Upper lobe of left lung (tissue), 6 donors: Measurements from ENCODE around the gene KIF13A. TPM values are rescaled to one million over a fixed set of nuclear protein-coding genes. Genes with fewer than 3 reads are reported as not detected.

Source experiments
- ATAC-seq, 2 donors: fragments of 200-7000 bp; cut with Tn5 transposase; one replicate each; pipeline ENCODE4 v1.9.1; 2022; ENCODE audit warnings: mild to moderate bottlenecking in 2 of 2, moderate library complexity in 2 of 2; ENCODE audit not compliant: low FRiP score in 2 of 2
- DNase-seq, 2 donors: peaks; one replicate each; pipeline ENCODE4 v3.0.0-alpha.2; 2019 to 2020
- H3K27ac ChIP-seq, 4 donors: fragments of 200-600 bp; sonication (generic); one replicate each; pipeline ENCODE4 v1.5.1; 2016 to 2019
- H3K27me3 ChIP-seq, 4 donors: fragments of 200-600 bp; sonication (generic); one replicate each; pipeline ENCODE4 v1.5.1; 2017 to 2019
- H3K36me3 ChIP-seq, 4 donors: fragments of 200-600 bp; sonication (generic); one replicate each; pipeline ENCODE4 v1.5.1; 2016 to 2019
- H3K4me1 ChIP-seq, 4 donors: fragments of 200-600 bp; sonication (generic); one replicate each; pipeline ENCODE4 v1.5.1; 2018 to 2019
- H3K4me3 ChIP-seq, 4 donors: fragments of 200-600 bp; sonication (generic); one replicate each; pipeline ENCODE4 v1.5.1; 2017 to 2019; ENCODE audit warnings: mild to moderate bottlenecking in 2 of 4, moderate library complexity in 1 of 4
- H3K9me3 ChIP-seq, 4 donors: fragments of 200-600 bp; sonication (generic); one replicate each; pipeline ENCODE4 v1.5.1; 2018 to 2019
- EP300 ChIP-seq, 4 donors: sonication (generic); formaldehyde crosslinking; IDR thresholded peaks; one replicate each; pipeline ENCODE4 v1.5.1; 2017; ENCODE audit warnings: antibody characterized with exemption in 4 of 4, control low read depth in 2 of 4
- POLR2A ChIP-seq, 4 donors: fragments of 450-650 bp; IDR thresholded peaks; one replicate each; pipeline ENCODE4 v1.5.1; 2016 to 2017; ENCODE audit warnings: antibody characterized with exemption in 4 of 4, mild to moderate bottlenecking in 2 of 4
- POLR2AphosphoS5 ChIP-seq, 2 donors: sonication (generic); formaldehyde crosslinking; IDR thresholded peaks; one replicate each; pipeline ENCODE4 v1.5.1; 2017; ENCODE audit warnings: antibody characterized with exemption in 2 of 2
- WGBS, 2 donors: methylation state at CpG; one replicate each; pipeline ENCODE4 v1.1.5; 2017 to 2018; 5-methylcytosine and 5-hydroxymethylcytosine counted together
- small RNA-seq, 4 donors: library from RNA; depleted of rRNA; stranded (forward); fragments of <200 nt; gene quantifications; one replicate each; pipeline ENCODE3, GENCODE V24; 2016
- total RNA-seq, 6 donors: library from RNA; depleted of rRNA in 4 of 6; stranded (reverse); fragments of >200 nt in 4 of 6; gene quantifications; one replicate each; pipeline versions ENCODE4 v1.1.0 to v1.2.1, GENCODE V29; 2016 to 2021
- TF ChIP-seq, protein P1 (sequence below), 6 experiments: fragments of 450-650 bp in 4 of 6; fragments of 200-600 bp in 2 of 6; sonication (generic) in 2 of 6; IDR thresholded peaks; one replicate each; pipeline ENCODE4 v1.5.1; 2016 to 2019; ENCODE audit warnings: antibody characterized with exemption in 6 of 6
- donor health status: DM: no; HTN: no; CAD: no; lungs with moderate emphysema.
- donor health status: DM: no; HTN: yes; CAD: no; lungs with severe emphysema.

The KIF13A gene
- total RNA-seq, 6 donors from 2014 or later: 35.8 to 59.9 (median 49.0) TPM

DNA sequence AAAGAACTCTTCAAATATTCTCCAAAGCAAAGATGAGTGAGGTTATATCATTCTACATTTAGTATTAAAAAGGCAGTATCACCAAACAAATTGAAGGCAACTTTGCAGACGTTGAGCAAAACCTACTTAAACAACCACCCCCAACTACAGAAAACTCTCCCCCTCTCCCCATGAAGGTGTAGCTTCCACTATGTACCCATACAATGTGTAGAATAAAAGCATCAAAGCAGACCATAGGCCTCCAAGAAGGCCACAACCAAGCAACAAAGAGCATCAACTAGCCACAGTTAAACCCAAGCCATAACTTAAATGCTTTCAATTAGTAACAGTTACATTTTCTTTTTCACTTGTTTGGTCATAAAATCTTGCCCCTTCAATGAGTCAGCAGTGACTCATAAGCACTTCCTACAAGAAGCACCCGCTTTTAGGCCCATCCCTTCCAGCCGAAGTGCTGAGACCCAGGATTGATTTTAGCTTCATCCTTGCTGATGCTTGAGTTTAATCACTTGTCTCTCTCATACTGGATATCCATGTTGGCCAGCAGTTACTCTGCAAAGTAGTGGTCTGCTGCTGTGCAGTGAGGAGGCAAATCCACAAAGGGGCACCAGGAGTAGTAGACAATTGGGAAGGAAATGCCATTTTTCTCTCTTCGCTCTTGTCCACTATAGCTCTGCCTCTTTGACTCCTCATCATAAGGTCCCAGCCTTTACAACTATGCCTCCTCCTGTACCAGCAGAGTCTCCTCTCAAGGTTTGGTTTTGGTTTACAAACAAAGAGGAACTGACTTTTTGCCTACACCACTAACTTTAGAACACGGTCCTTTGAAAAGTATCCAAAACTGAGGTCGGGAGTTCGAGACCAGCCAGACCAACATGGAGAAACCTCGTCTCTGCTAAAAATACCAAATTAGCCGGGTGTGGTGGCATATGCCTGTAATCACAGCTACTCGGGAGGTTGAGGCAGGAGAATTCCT is 272.3 kb downstream of the KIF13A start:
- peak in 1 of 2 donors; percentile 81 for ATAC-seq
- Histone ChIP-seq H3K27me3 (no peaks in the 10 kb centered on the region), H3K4me3 (no peak overlapping the region), H3K4me1 (peaks cover 0 to 5% (median 0%) of the 10 kb centered on the region in 4 donors), H3K36me3 (no peaks in the 10 kb centered on the region), H3K27ac (no peak overlapping the region), H3K9me3 (no peaks in the 10 kb centered on the region)
- TF ChIP-seq POLR2A (IDR thresholded peaks at IDR 0.05) (no peak), POLR2AphosphoS5 (IDR thresholded peaks at IDR 0.05) (no peak)
- DNase-seq: peak in 1 of 2 donors; percentile 42
- 65 to 67% methylated on average over 10 of the region's 10 CpGs for WGBS, 2 donors

DNA sequence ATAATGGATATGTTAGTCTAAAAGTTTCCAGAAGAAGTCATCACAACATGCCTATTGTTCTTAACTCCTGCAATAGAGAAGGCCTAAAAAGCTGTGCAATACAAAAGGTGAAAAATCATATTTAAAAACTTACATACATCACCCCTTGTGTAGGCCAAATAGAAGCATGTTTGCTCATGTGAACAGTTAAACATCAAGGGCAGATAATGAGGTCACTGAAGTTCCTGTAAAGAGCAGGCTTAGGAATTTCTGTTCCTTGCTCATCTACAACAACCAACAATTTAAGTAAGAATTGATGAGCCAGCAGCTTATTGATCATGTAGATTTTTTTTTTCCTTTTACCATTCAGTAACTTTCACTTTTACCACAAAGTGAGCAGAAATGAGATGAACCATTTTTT is 273.3 kb downstream of the KIF13A start:
- no peak for DNase-seq
- Histone ChIP-seq H3K4me1 (peaks cover 0 to 5% (median 0%) of the 10 kb centered on the region in 4 donors), H3K27ac (no peak overlapping the region), H3K9me3 (no peaks in the 10 kb centered on the region), H3K36me3 (no peaks in the 10 kb centered on the region), H3K27me3 (no peaks in the 10 kb centered on the region), H3K4me3 (no peak overlapping the region)
- TF ChIP-seq POLR2AphosphoS5 (IDR thresholded peaks at IDR 0.05) (no peak), EP300 (IDR thresholded peaks at IDR 0.05) (no peak), POLR2A (IDR thresholded peaks at IDR 0.05) (no peak)
- TF ChIP-seq, protein P1, sequence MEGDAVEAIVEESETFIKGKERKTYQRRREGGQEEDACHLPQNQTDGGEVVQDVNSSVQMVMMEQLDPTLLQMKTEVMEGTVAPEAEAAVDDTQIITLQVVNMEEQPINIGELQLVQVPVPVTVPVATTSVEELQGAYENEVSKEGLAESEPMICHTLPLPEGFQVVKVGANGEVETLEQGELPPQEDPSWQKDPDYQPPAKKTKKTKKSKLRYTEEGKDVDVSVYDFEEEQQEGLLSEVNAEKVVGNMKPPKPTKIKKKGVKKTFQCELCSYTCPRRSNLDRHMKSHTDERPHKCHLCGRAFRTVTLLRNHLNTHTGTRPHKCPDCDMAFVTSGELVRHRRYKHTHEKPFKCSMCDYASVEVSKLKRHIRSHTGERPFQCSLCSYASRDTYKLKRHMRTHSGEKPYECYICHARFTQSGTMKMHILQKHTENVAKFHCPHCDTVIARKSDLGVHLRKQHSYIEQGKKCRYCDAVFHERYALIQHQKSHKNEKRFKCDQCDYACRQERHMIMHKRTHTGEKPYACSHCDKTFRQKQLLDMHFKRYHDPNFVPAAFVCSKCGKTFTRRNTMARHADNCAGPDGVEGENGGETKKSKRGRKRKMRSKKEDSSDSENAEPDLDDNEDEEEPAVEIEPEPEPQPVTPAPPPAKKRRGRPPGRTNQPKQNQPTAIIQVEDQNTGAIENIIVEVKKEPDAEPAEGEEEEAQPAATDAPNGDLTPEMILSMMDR (IDR thresholded peaks at IDR 0.05): no peak
- no peak for ATAC-seq

DNA sequence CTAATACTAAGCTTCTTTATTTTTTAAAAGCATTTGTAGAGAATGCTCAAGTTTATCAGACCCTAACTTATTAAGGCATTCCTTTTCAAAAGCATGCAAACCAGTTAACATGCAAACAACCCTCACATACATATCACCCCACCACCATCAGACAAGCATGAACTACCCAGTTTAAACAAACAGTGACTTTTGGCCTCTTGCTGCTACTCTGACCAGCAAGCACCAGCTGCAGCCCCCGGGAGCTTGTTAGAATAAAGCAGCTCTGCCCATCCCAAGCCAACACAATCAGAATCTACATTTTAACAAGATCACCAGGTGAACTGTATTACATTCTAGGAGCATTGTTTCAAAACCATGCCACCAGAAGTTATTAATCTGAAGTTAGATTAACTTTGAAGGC is 274.9 kb downstream of the KIF13A start:
- no peak for ATAC-seq
- peaks cover 0 to 5% (median under 1%) of the 10 kb centered on the region in 4 donors for H3K4me1 ChIP-seq
- no peaks in the 10 kb centered on the region for H3K9me3 ChIP-seq
- TF ChIP-seq EP300 (IDR thresholded peaks at IDR 0.05) (no peak), POLR2AphosphoS5 (IDR thresholded peaks at IDR 0.05) (no peak), POLR2A (IDR thresholded peaks at IDR 0.05) (no peak)
- TF ChIP-seq, protein P1 (IDR thresholded peaks at IDR 0.05): no peak
- no peak overlapping the region for H3K4me3 ChIP-seq
- no peak overlapping the region for H3K27ac ChIP-seq
- no peaks in the 10 kb centered on the region for H3K36me3 ChIP-seq
- WGBS, 2 donors: 37 to 38% methylated on average over 1 of the region's 1 CpG
- no peaks in the 10 kb centered on the region for H3K27me3 ChIP-seq
- no peak for DNase-seq

DNA sequence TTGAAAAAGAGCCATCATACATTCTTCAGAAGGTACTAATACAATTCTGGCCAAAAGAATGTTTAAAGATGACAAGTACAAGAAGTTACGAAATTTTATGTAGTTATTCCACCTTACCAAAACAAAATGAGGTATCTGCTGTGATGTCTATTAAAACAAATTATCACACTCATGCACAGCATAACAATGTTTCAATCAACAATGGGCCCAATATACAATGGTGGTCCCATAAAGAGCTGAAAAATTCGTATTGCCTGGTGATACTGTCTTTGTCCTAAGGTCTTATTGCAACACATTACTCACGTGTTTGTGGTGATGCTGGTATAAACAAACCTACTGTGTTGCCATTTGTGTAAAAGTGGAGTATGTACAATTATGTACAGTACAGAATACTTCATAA is 277.1 kb downstream of the KIF13A start:
- no peak for ATAC-seq
- WGBS, 2 donors: 49 to 62% methylated on average over 3 of the region's 3 CpGs
- no peak for DNase-seq
- Histone ChIP-seq H3K27ac (no peak overlapping the region), H3K27me3 (no peaks in the 10 kb centered on the region), H3K9me3 (no peaks in the 10 kb centered on the region), H3K4me3 (no peak overlapping the region), H3K36me3 (no peaks in the 10 kb centered on the region), H3K4me1 (peaks cover 0 to 10% (median 2%) of the 10 kb centered on the region in 4 donors)
- no peak for TF ChIP-seq EP300 (IDR thresholded peaks at IDR 0.05)
- no peak for TF ChIP-seq POLR2AphosphoS5 (IDR thresholded peaks at IDR 0.05)
- TF ChIP-seq, protein P1 (IDR thresholded peaks at IDR 0.05): no peak
- no peak for TF ChIP-seq POLR2A (IDR thresholded peaks at IDR 0.05)

DNA sequence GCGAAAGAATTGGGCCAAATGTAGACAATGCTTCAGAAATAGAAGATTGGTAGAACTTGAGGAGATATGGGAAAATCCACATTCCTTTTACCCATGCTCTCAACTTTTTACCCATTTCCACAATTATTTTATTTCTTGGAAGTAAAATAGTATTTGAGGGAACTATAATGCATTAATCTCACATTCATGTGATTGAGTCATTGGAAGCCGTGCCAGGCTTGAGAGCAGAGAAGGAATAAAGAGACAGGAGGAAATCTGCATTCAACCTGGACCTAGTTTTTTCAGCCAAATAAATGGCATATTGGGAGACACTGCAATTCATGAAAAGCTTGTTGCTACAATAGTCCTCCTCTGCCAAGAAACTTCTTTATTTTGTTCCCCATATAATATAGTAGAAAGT is 278.0 kb downstream of the KIF13A start:
- Histone ChIP-seq H3K4me1 (peaks cover 7 to 13% (median 10%) of the 10 kb centered on the region in 4 donors), H3K36me3 (no peaks in the 10 kb centered on the region), H3K4me3 (no peak overlapping the region), H3K27me3 (no peaks in the 10 kb centered on the region), H3K27ac (no peak overlapping the region), H3K9me3 (no peaks in the 10 kb centered on the region)
- DNase-seq (no peak), ATAC-seq (no peak)
- 90 to 96% methylated on average over 2 of the region's 2 CpGs for WGBS, 2 donors
- TF ChIP-seq POLR2A (IDR thresholded peaks at IDR 0.05): no peak
- TF ChIP-seq, protein P1 (IDR thresholded peaks at IDR 0.05): no peak
- TF ChIP-seq POLR2AphosphoS5 (IDR thresholded peaks at IDR 0.05): no peak
- no peak for TF ChIP-seq EP300 (IDR thresholded peaks at IDR 0.05)

Small RNAs within 50 kb of the gene (small RNA-seq; reads per million reads assigned to genes)
- 0 reads per million in 4 donors for gene RF00019
- 8.4 to 26.0 (median 11.4) reads per million in 4 donors for gene RNA5SP204

Other genes starting within 250 kb of the KIF13A start
- gene NHLRC1, start 135.0 kb upstream of the KIF13A start, total RNA-seq: 1 to 10 TPM in 4 of 6 donors, not detected in 2; 1.9 to 4.1 (median 3.0) TPM
- 10 to 100 TPM in 4 of 6 donors, 1 to 10 TPM in 2; 5.2 to 12.2 (median 10.7) TPM for gene TPMT, start 167.4 kb upstream of the KIF13A start, total RNA-seq
- 10 to 100 TPM; 13.0 to 29.0 (median 22.0) TPM for gene KDM1B, start 167.8 kb upstream of the KIF13A start, total RNA-seq